Bronchial epithelial cell (primary cell): Measurements from ENCODE around the gene BHLHE23. TPM values are rescaled to one million over a fixed set of nuclear protein-coding genes. Genes with fewer than 3 reads are reported as not detected.

ENCODE experiments used
- DNase-seq: peaks from one replicate; pipeline ENCODE4 v3.0.0-alpha.2; 2010; ENCODE audit warnings: low read depth
- FAIRE-seq: peaks from 2 replicates; lab custom pipeline; 2011; peaks lifted over from hg19 to GRCh38; lab: Jason Lieb, UNC
- H3K27me3 ChIP-seq: 2 replicates; pipeline ENCODE4 v1.5.1; 2011; ENCODE audit warnings: low read length; ENCODE audit not compliant: control insufficient read depth, insufficient read depth
- H3K36me3 ChIP-seq: 2 replicates; pipeline ENCODE4 v1.5.1; 2011; ENCODE audit warnings: low read length; ENCODE audit not compliant: control insufficient read depth, insufficient read depth
- H3K4me3 ChIP-seq: 2 replicates; pipeline ENCODE4 v1.5.1; 2011; ENCODE audit warnings: mild to moderate bottlenecking, low read depth, low read length, control low read depth
- total RNA-seq: library from RNA; depleted of rRNA; stranded (reverse); fragments of >200 nt; gene quantifications from 2 replicates; pipeline ENCODE4 v1.2.1, GENCODE V29; 2014
- TF ChIP-seq, protein P1 (sequence below): IDR thresholded peaks from 2 replicates; pipeline ENCODE4 v1.5.1; 2011; ENCODE audit warnings: mild to moderate bottlenecking, moderate library complexity, low read length, control low read depth, inconsistent platforms; ENCODE audit not compliant: insufficient read depth, severe bottlenecking

BHLHE23 gene
- total RNA-seq, 1 donor from 2014 or later: not detected

DNA sequence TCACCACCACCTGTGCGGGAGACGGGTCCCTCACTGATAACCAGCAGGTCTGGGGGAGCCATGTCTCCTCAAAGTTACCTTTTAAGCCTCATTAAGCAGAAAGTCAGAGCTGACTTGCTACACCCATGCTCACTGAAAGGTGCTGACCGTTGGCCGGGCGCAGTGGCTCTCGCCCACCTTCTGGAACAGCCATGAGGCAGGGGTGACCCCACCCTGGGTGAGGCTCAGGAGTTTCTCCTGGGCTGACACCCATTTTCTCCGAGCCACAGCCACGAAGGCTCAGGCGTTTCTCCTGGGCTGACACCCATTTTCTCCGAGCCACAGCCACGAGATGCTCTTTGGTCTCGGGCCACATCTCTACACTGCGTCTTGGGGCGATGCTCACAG lies 10.2 kb downstream of the BHLHE23 start:
- H3K4me3 ChIP-seq: no peak overlapping the region
- TF ChIP-seq, protein P1, sequence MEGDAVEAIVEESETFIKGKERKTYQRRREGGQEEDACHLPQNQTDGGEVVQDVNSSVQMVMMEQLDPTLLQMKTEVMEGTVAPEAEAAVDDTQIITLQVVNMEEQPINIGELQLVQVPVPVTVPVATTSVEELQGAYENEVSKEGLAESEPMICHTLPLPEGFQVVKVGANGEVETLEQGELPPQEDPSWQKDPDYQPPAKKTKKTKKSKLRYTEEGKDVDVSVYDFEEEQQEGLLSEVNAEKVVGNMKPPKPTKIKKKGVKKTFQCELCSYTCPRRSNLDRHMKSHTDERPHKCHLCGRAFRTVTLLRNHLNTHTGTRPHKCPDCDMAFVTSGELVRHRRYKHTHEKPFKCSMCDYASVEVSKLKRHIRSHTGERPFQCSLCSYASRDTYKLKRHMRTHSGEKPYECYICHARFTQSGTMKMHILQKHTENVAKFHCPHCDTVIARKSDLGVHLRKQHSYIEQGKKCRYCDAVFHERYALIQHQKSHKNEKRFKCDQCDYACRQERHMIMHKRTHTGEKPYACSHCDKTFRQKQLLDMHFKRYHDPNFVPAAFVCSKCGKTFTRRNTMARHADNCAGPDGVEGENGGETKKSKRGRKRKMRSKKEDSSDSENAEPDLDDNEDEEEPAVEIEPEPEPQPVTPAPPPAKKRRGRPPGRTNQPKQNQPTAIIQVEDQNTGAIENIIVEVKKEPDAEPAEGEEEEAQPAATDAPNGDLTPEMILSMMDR: no peak
- DNase-seq (no peak), FAIRE-seq (no peak)
- H3K36me3 ChIP-seq: no peaks in the 10 kb centered on the region
- peaks cover 18% of the 10 kb centered on the region for H3K27me3 ChIP-seq

DNA sequence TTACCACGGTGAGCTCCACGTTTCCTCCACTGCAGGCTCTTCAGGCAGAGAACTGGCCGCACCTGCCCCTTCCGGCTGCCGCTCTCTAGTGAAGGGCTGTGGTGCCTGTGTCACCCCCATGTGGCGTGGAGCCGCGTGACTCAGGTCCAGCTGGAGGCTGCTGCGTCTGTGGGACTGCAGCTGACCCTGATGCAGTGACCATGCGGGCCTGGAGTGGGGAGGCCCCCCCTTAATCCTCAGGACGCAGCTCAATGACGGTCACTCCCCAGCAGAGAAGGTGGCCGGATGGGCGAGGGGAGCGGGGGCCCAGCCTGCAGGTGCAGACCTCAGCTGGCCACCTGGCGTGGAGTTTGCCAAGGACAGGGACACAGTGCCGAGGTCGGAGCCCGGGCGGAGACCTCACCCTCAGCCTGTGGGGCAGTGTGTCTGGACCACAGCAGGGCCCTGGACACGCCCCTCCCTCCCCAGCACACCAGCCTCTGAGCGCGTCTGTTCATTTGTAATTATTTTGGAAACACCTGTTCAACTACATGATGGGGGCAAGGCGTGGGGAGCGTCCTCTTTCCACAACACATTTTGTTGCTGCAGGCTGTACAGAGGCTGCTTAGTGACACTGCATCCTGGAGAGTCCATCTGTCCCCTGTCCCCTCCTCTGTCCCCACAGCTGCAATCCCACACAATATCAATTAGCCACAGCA lies 10.7 kb downstream of the BHLHE23 start:
- FAIRE-seq: no peak

DNA sequence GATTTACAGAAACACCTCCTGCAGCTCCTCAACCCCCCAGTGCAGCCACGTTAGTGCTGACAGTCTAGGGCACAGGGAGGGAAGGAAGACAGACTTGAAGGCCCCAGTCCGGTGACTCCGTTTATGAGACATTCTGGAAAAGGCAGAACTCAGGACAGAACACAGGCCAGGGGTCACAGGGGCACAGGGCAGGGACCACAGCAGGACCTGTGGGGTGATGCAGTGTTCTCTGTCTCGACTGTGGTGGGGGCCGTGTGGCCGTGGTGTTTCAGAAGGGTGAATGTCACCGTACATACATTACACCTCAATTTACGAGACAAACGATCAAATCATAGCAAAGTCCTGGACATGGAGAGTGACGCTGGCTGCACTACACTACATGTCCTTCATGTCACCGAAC lies 11.3 kb downstream of the BHLHE23 start:
- TF ChIP-seq, protein P1: no peak
- peaks cover 15% of the 10 kb centered on the region for H3K27me3 ChIP-seq
- no peak for DNase-seq
- no peak overlapping the region for H3K4me3 ChIP-seq
- no peak for FAIRE-seq
- H3K36me3 ChIP-seq: no peaks in the 10 kb centered on the region

More for the DNA sequence above, 10.7 kb downstream of the BHLHE23 start:
- H3K4me3 ChIP-seq: no peak overlapping the region
- no peak for DNase-seq
- H3K27me3 ChIP-seq: peaks cover 15% of the 10 kb centered on the region
- H3K36me3 ChIP-seq: no peaks in the 10 kb centered on the region
- TF ChIP-seq, protein P1: no peak

DNA sequence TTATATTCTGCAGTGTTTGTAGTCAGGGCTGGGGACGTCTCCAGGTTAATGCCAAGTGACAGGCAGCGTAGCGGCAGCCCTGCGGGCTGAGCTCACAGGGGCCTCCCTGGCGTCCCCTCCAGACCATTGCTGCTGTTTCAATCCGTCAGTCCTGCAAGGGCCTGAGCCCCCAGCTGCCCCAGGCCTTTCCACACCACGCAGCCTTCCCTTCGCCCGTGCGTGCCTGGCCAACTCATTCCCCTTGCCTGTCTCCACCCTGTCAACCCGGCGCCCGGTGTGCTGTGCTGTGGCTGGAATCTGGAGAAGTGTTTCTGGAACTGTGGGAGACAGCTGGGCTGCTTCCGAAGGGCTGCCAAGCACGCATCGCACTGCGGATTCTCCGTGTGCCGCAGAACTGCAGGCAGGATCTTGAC lies 11.9 kb downstream of the BHLHE23 start:
- Histone ChIP-seq H3K27me3 (peaks cover 13% of the 10 kb centered on the region), H3K36me3 (no peaks in the 10 kb centered on the region), H3K4me3 (no peak overlapping the region)
- TF ChIP-seq, protein P1: no peak
- DNase-seq (no peak), FAIRE-seq (no peak)

DNA sequence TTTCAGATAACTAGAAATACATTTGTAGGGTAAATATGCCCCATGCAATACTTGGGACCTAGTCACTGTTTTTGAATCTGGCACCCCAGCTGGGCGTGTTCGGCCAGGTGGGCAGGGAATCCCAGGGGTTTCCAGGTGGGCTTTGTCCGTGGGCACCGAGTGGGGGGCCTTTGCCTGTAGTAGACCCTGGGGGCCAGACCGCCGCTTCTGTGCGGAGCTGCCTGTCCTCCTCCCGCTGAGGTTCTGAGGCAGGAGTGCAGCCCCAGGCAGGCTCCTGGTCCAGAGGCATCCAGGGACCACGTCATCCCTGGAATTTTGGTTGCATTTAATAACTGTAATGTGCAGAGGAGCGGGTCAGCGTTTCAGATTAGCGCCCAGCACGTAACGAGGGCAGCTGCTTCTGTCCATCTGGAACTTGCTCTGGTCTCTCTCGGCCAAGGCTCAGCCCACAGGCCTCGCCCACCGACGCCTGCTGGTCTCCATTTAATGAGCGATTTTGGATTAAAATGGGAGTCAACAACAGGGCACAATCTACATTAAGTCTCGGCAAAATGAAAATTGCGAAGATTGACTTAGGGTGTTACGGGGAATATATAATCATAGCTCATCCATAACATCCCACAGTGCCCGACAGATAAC lies 12.8 kb downstream of the BHLHE23 start:
- H3K27me3 ChIP-seq: peaks cover 13% of the 10 kb centered on the region
- FAIRE-seq: no peak
- TF ChIP-seq, protein P1: no peak
- DNase-seq: no peak
- H3K4me3 ChIP-seq: no peak overlapping the region
- no peaks in the 10 kb centered on the region for H3K36me3 ChIP-seq

DNA sequence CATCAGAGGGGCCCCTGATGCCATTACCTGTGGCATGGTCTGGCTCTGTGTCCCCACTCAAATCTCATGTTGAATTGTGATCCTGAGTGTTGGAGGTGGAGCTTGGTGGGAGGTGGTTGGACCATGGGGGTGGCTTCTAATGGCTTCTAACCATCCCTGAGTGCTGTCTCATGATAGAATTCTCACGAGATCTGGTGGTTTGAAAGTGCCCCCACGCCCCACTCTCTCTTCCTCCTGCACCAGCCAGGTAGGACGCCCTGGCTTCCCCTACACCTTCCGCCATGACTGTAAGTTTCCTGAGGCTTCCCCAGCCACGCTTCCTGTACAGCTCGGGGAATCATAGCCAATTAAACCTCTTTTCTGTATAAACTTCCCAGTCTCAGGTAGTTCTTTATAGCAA lies 14.9 kb downstream of the BHLHE23 start:
- DNase-seq (no peak), FAIRE-seq (no peak)
- no peak overlapping the region for H3K4me3 ChIP-seq
- TF ChIP-seq, protein P1: no peak
- no peaks in the 10 kb centered on the region for H3K36me3 ChIP-seq
- H3K27me3 ChIP-seq: peaks cover 9% of the 10 kb centered on the region
